ENCODE results near the gene NDUFA7. TPM values are rescaled to one million over a fixed set of nuclear protein-coding genes. Genes with fewer than 3 reads are reported as not detected.

NDUFA7 gene
- total RNA-seq, 1 experiment from 2014 or later: 70.2 TPM

DNA sequence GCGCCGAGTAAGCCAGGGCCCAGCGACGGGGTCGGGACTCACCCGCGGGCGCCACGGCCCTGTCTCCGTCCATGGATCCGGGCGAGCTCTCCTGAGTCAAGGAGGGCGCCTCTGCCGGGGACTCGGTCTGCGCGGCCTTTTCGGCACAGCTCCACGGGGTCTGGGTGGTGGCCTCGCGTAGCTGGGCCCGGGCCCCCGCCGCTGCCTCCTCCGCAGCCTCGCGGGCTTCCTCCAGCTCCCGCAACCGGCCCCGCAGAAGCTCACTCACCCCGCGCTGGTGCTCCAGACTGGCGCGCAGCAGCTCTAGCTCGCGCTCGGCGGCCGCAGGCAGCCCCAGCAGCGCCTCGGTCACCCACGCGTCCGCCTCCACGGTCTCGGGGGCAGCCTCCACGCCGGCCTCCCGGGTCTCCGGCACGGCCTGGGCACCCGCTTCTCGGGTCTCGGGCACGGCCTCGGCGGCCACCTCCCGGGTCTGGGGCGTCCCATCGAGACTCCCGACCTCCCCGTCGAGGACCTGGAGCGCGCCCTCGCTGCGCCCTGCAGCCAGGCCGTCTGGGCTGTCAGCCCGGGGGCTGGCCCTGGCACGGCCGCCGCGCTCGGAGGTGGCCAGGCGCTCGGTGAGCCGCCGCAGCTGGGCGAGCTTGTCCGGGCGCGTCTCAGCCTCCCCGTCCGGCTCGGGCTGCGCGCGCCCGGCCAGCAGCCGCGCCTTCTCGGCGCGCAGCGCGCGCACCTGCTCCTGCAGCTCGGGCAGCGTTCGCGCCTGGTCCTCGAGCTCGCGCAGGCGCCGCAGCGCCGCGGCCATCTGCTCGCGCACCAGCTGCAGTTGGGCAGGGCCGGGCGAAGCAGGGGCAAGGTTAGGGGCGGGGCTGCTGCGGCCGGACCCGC lies 13.5 kb upstream of the NDUFA7 start:
- ChIA-PET CTCF (no interaction called here), POLR2A (ENCODE audit: low non-redundant PET) (interaction anchor here (0.6 kb wide), 2 partner anchors 138 to 174 kb away, joined by 3 to 6 read pairs; no protein-coding TSS in a partner anchor)
- no TSS peak for BruUV-seq (replicated peaks)
- no peaks in the 10 kb centered on the region for H3K9me3 ChIP-seq (ENCODE audit: low read depth, low read length, poor library complexity, severe bottlenecking)
- H3K36me3 ChIP-seq (ENCODE audit: insufficient read depth, low read length, poor library complexity, severe bottlenecking): no peaks in the 10 kb centered on the region
- no peak overlapping the region for H3K27ac ChIP-seq (ENCODE audit: low read depth, low read length, poor library complexity, severe bottlenecking)
- H3K4me1 ChIP-seq (ENCODE audit: insufficient read depth, low read length, poor library complexity, severe bottlenecking): no peaks in the 10 kb centered on the region
- TF ChIP-seq EZH2 (IDR thresholded peaks at IDR 0.05; ENCODE audit: borderline replicate concordance, low read depth, low read length, poor library complexity, severe bottlenecking): no peak
- TF ChIP-seq, protein P1, sequence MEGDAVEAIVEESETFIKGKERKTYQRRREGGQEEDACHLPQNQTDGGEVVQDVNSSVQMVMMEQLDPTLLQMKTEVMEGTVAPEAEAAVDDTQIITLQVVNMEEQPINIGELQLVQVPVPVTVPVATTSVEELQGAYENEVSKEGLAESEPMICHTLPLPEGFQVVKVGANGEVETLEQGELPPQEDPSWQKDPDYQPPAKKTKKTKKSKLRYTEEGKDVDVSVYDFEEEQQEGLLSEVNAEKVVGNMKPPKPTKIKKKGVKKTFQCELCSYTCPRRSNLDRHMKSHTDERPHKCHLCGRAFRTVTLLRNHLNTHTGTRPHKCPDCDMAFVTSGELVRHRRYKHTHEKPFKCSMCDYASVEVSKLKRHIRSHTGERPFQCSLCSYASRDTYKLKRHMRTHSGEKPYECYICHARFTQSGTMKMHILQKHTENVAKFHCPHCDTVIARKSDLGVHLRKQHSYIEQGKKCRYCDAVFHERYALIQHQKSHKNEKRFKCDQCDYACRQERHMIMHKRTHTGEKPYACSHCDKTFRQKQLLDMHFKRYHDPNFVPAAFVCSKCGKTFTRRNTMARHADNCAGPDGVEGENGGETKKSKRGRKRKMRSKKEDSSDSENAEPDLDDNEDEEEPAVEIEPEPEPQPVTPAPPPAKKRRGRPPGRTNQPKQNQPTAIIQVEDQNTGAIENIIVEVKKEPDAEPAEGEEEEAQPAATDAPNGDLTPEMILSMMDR (conservative IDR thresholded peaks at IDR 0.05; ENCODE audit: low read depth, low read length): no peak
- H3K4me3 ChIP-seq (ENCODE audit: low read depth, low read length, poor library complexity, severe bottlenecking): peak overlapping the region; percentile 46
- intact Hi-C loops (cut with micrococcal nuclease; ENCODE audit: unreplicated experiment): no loop called here
- H3K27me3 ChIP-seq (replicated peaks; ENCODE audit: insufficient read depth, low read depth, low read length, poor library complexity): peaks cover 25% of the 10 kb centered on the region
- DNase-seq (ENCODE audit: low spot score): peak; percentile 78

DNA sequence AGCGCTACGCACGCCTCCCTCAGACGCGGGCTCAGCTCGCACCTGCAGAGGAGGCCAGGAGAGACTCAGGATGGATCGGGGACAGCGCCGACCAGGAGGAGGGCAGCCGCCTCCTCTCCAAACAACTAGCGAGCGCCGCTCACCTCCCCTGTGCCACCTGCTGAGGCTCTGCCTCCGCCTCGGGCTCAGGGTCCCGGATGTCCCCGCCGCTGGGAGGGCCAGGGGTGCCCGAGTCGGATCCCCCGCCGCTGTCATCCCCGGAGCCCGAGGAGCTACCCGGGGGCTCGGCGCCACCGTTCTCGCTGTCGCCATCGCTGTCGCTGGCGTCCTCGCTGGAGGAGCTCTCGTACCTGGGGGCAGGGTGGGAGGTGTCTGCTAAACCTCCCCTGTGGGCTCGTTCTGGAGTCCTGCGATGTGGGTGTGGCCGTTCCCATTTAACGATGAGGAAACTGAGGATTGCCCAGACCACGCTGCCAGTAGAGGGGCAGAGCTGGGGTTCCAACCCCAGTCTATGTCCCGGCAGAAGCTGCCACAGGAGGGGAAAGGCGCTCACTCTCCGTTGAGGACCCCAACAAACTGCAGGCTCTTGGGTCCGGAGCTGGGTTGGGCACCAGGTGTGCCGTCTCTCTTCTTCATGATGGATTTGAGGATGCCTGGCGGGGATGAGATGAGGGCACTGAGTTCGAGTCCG lies 12.7 kb upstream of the NDUFA7 start:
- Histone ChIP-seq H3K4me3 (ENCODE audit: low read depth, low read length, poor library complexity, severe bottlenecking) (peak overlapping the region; percentile 4), H3K9me3 (ENCODE audit: low read depth, low read length, poor library complexity, severe bottlenecking) (no peaks in the 10 kb centered on the region), H3K27ac (ENCODE audit: low read depth, low read length, poor library complexity, severe bottlenecking) (no peak overlapping the region), H3K27me3 (replicated peaks; ENCODE audit: insufficient read depth, low read depth, low read length, poor library complexity) (peaks cover 25% of the 10 kb centered on the region), H3K4me1 (ENCODE audit: insufficient read depth, low read length, poor library complexity, severe bottlenecking) (no peaks in the 10 kb centered on the region), H3K36me3 (ENCODE audit: insufficient read depth, low read length, poor library complexity, severe bottlenecking) (no peaks in the 10 kb centered on the region)
- ChIA-PET POLR2A (ENCODE audit: low non-redundant PET) (interaction anchor here (0.6 kb wide), 1 partner anchor 175 kb away, joined by 6 read pairs; no protein-coding TSS in a partner anchor), CTCF (no interaction called here)
- BruUV-seq (replicated peaks): no TSS peak
- DNase-seq (ENCODE audit: low spot score): no peak
- intact Hi-C loops (cut with micrococcal nuclease; ENCODE audit: unreplicated experiment): no loop called here
- TF ChIP-seq EZH2 (IDR thresholded peaks at IDR 0.05; ENCODE audit: borderline replicate concordance, low read depth, low read length, poor library complexity, severe bottlenecking): no peak
- TF ChIP-seq, protein P1 (conservative IDR thresholded peaks at IDR 0.05; ENCODE audit: low read depth, low read length): no peak

DNA sequence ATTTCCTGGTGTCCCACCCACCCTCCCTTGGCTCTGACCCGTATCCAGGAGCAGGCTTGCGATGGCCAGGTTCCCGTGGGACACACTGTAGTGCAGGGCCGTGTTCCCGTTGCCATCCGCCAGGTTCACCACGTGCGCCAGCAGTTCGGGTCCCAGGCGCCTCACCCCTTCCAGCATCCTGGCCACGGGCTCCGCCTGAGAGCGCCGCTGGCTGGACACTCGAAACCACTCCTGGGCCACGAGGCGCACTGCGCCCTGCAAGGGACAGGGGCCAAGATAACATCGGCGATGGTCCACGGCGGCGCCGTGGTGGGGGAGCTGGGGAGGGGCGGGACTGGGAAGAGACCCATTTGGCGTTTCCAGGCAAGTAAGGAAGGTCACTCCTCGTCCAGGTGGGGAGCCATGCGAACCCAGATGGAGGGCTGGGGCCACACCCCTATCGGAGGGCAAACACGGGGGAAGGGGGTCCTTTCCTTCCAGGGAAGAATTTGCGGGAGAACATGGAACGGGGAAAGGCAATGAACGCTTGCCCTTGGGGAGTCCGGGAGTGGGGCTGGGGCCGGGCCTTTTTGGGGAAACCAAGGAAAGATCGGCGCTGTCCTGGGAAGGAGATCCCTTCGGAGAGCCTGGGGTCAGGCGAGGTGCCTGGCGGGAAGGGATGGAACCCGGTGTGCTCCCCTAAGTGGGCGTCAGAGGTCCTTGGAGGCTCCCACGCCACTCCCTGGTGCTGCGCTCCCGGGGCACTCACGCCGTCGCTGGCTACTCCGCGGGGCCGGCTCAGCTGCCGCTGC lies 12.0 kb upstream of the NDUFA7 start:
- H3K27me3 ChIP-seq (replicated peaks; ENCODE audit: insufficient read depth, low read depth, low read length, poor library complexity): peaks cover 25% of the 10 kb centered on the region
- H3K4me1 ChIP-seq (ENCODE audit: insufficient read depth, low read length, poor library complexity, severe bottlenecking): no peaks in the 10 kb centered on the region
- H3K4me3 ChIP-seq (ENCODE audit: low read depth, low read length, poor library complexity, severe bottlenecking): no peak overlapping the region
- ChIA-PET POLR2A (ENCODE audit: low non-redundant PET) (interaction anchor here (0.6 kb wide), 1 partner anchor 246 kb away, joined by 3 read pairs; no protein-coding TSS in a partner anchor), CTCF (no interaction called here)
- no peaks in the 10 kb centered on the region for H3K9me3 ChIP-seq (ENCODE audit: low read depth, low read length, poor library complexity, severe bottlenecking)
- BruUV-seq (replicated peaks): no TSS peak
- H3K27ac ChIP-seq (ENCODE audit: low read depth, low read length, poor library complexity, severe bottlenecking): no peak overlapping the region
- no peak for TF ChIP-seq EZH2 (IDR thresholded peaks at IDR 0.05; ENCODE audit: borderline replicate concordance, low read depth, low read length, poor library complexity, severe bottlenecking)
- TF ChIP-seq, protein P1 (conservative IDR thresholded peaks at IDR 0.05; ENCODE audit: low read depth, low read length): no peak
- H3K36me3 ChIP-seq (ENCODE audit: insufficient read depth, low read length, poor library complexity, severe bottlenecking): no peaks in the 10 kb centered on the region
- no peak for DNase-seq (ENCODE audit: low spot score)
- intact Hi-C loops (cut with micrococcal nuclease; ENCODE audit: unreplicated experiment): no loop called here
